Neural cell (in vitro differentiated cells): ENCODE results near the gene WDR26. TPM values are rescaled to one million over a fixed set of nuclear protein-coding genes. Genes with fewer than 3 reads are reported as not detected.

Source experiments
- H2AFZ ChIP-seq: fragments of 200-600, 300-800 bp; sonication (generic), shearing (Covaris generic); 2 replicates; pipeline ENCODE4 v1.6.0; 2014; ENCODE audit warnings: low read depth, mild to moderate bottlenecking, antibody characterized with exemption, low read length, moderate library complexity
- H3F3A ChIP-seq: fragments of 200-600 bp; shearing (Covaris generic); 2 replicates; pipeline ENCODE4 v1.6.1; 2016; ENCODE audit warnings: mild to moderate bottlenecking, moderate library complexity, mixed read lengths, antibody characterized with exemption, low read length; ENCODE audit not compliant: insufficient read depth, poor library complexity, severe bottlenecking
- H3K27ac ChIP-seq: fragments of 200-600, 300-800 bp; sonication (generic), shearing (Covaris generic); 2 replicates; pipeline ENCODE4 v1.5.1; 2014; ENCODE audit warnings: mild to moderate bottlenecking, low read length, moderate library complexity
- H3K27me3 ChIP-seq: fragments of 300-800, 200-600 bp; sonication (generic), shearing (Covaris generic); 2 replicates; pipeline ENCODE4 v1.6.0; 2014; ENCODE audit warnings: mild to moderate bottlenecking, low read depth, low read length, moderate library complexity; ENCODE audit not compliant: insufficient read depth
- H3K36me3 ChIP-seq: fragments of 300-800, 200-600 bp; sonication (generic), shearing (Covaris generic); 2 replicates; pipeline ENCODE4 v1.5.1; 2014; ENCODE audit warnings: mild to moderate bottlenecking, antibody characterized with exemption, low read length, moderate library complexity; ENCODE audit not compliant: insufficient read depth
- H3K4me2 ChIP-seq: fragments of 300-800, 200-600 bp; sonication (generic), shearing (Covaris generic); 2 replicates; pipeline ENCODE4 v1.6.0; 2014; ENCODE audit warnings: mild to moderate bottlenecking, low read length
- H3K4me3 ChIP-seq: fragments of 300-800, 200-600 bp; sonication (generic), shearing (Covaris generic); 2 replicates; pipeline ENCODE4 v1.5.1; 2014; ENCODE audit warnings: mild to moderate bottlenecking, low read length, moderate library complexity
- H3K79me2 ChIP-seq: fragments of 200-600 bp; shearing (Covaris generic); replicated peaks from 2 replicates; pipeline ENCODE4 v1.6.0; 2014; ENCODE audit warnings: mild to moderate bottlenecking, low read length, moderate library complexity; ENCODE audit not compliant: insufficient read depth
- H3K9ac ChIP-seq: fragments of 300-800, 200-600 bp; sonication (generic), shearing (Covaris generic); 2 replicates; pipeline ENCODE4 v1.6.1; 2016; ENCODE audit warnings: mild to moderate bottlenecking, low read length, mixed read lengths
- H3K9me2 ChIP-seq: fragments of 200-600 bp; shearing (Covaris generic); 2 replicates; pipeline ENCODE4 v1.6.1; 2016; ENCODE audit warnings: mild to moderate bottlenecking, low read length, mixed read lengths; ENCODE audit not compliant: insufficient read depth
- H3K9me3 ChIP-seq: fragments of 200-600, 300-800 bp; sonication (generic), shearing (Covaris generic); 2 replicates; pipeline ENCODE4 v1.6.1; 2016; ENCODE audit warnings: mild to moderate bottlenecking, mixed run types, low read length, moderate library complexity, mixed read lengths
- H4K20me1 ChIP-seq: fragments of 200-600 bp; shearing (Covaris generic); 2 replicates; pipeline ENCODE4 v1.6.1; 2016; ENCODE audit warnings: mild to moderate bottlenecking, mixed run types; ENCODE audit not compliant: insufficient read depth
- CTCF ChIP-seq: fragments of 450-650 bp; IDR thresholded peaks from 2 replicates; pipeline ENCODE4 v1.5.1; 2014; ENCODE audit warnings: antibody characterized with exemption, mild to moderate bottlenecking, moderate library complexity; ENCODE audit not compliant: poor library complexity, severe bottlenecking
- EP300 ChIP-seq: fragments of 450-650 bp; conservative IDR thresholded peaks from 2 replicates; pipeline ENCODE4 v1.6.1; 2014; ENCODE audit warnings: antibody characterized with exemption, mild to moderate bottlenecking, moderate library complexity; ENCODE audit not compliant: poor library complexity, severe bottlenecking
- EZH2 ChIP-seq: fragments of 200-600, 300-800 bp; shearing (Covaris generic), sonication (generic); IDR thresholded peaks from 2 replicates; pipeline ENCODE4 v1.6.1; 2014; ENCODE audit warnings: antibody characterized with exemption, low read length, borderline replicate concordance, mild to moderate bottlenecking; ENCODE audit not compliant: insufficient read depth, poor library complexity, severe bottlenecking
- MXI1 ChIP-seq: fragments of 450-650 bp; conservative IDR thresholded peaks from 2 replicates; pipeline ENCODE4 v1.6.1; 2014; ENCODE audit warnings: antibody characterized with exemption, mild to moderate bottlenecking; ENCODE audit not compliant: poor library complexity, severe bottlenecking
- POLR2AphosphoS5 ChIP-seq: IDR thresholded peaks from 2 replicates; pipeline ENCODE4 v1.6.1; 2012
- RAD21 ChIP-seq: fragments of 450-650 bp; conservative IDR thresholded peaks from 2 replicates; pipeline ENCODE4 v1.6.1; 2014; ENCODE audit warnings: antibody characterized with exemption, mild to moderate bottlenecking, moderate library complexity
- REST ChIP-seq: IDR thresholded peaks from 2 replicates; pipeline ENCODE4 v1.6.1; 2012; ENCODE audit warnings: borderline replicate concordance
- SMC3 ChIP-seq: fragments of 450-650 bp; conservative IDR thresholded peaks from 2 replicates; pipeline ENCODE4 v1.6.1; 2014; ENCODE audit warnings: antibody characterized with exemption, mild to moderate bottlenecking, moderate library complexity; ENCODE audit not compliant: poor library complexity
- TAF1 ChIP-seq: IDR thresholded peaks from 2 replicates; pipeline ENCODE4 v1.6.1; 2012; ENCODE audit warnings: low read depth
- polyA plus RNA-seq: library from polyadenylated mRNA; depleted of rRNA; stranded (reverse); fragments of >200 nt; gene quantifications from 2 replicates; pipeline ENCODE4 v1.2.3, GENCODE V29; 2014

Gene WDR26
- polyA plus RNA-seq, 1 donor from 2014 or later: 89.6 TPM

GRCh38 chr1:224387302-224387912 is 47.2 kb downstream of the WDR26 start:
- H3K36me3 ChIP-seq: peaks cover 9% of the 10 kb centered on the region
- H3K9ac ChIP-seq: no peak overlapping the region
- H3K4me2 ChIP-seq: no peak overlapping the region
- H3K79me2 ChIP-seq: no peaks in the 10 kb centered on the region
- H3K9me2 ChIP-seq: no peaks in the 10 kb centered on the region
- no peak overlapping the region for H3K27ac ChIP-seq
- H3F3A ChIP-seq: no peaks in the 10 kb centered on the region
- H2AFZ ChIP-seq: no peak overlapping the region
- TF ChIP-seq POLR2AphosphoS5 (no peak), TAF1 (no peak), MXI1 (no peak), REST (no peak), EP300 (no peak), RAD21 (no peak), SMC3 (no peak), EZH2 (no peak), CTCF (no peak)
- no peaks in the 10 kb centered on the region for H3K9me3 ChIP-seq
- H3K27me3 ChIP-seq: no peaks in the 10 kb centered on the region
- no peak overlapping the region for H3K4me3 ChIP-seq
- H4K20me1 ChIP-seq: no peaks in the 10 kb centered on the region

- Histone ChIP-seq H3K27ac (no peak overlapping the region), H3F3A (no peaks in the 10 kb centered on the region)
- TF ChIP-seq REST (no peak), MXI1 (no peak)
Observed at GRCh38 chr1:224383218-224383617, 51.4 kb downstream of the WDR26 start.

More at GRCh38 chr1:224383218-224383617, 51.4 kb downstream of the WDR26 start:
- no peaks in the 10 kb centered on the region for H3K27me3 ChIP-seq
- H3K9me3 ChIP-seq: no peaks in the 10 kb centered on the region
- H3K9ac ChIP-seq: no peak overlapping the region
- no peak overlapping the region for H3K4me2 ChIP-seq
- H3K36me3 ChIP-seq: no peaks in the 10 kb centered on the region
- H2AFZ ChIP-seq: no peak overlapping the region
- H4K20me1 ChIP-seq: no peaks in the 10 kb centered on the region
- no peak overlapping the region for H3K4me3 ChIP-seq
- no peaks in the 10 kb centered on the region for H3K9me2 ChIP-seq
- no peaks in the 10 kb centered on the region for H3K79me2 ChIP-seq
